GM12878 (cell line): ENCODE measurements around the gene STK40. TPM values are rescaled to one million over a fixed set of nuclear protein-coding genes. Genes with fewer than 3 reads are reported as not detected.

Experiments
- ATAC-seq: fragments of 200-7000 bp; cut with Tn5 transposase; 3 replicates; pipeline ENCODE4 v1.9.1; 2020; ENCODE audit warnings: mild to moderate bottlenecking, moderate library complexity
- BruUV-seq: library from RNA; stranded (reverse); fragments of 400-500 nt; replicated peaks from 2 replicates; lab custom pipeline; 2021; lab: Mats Ljungman, UMichigan
- CTCF ChIA-PET: fragments of 300-600 bp; sonication (Branson Sonifier 250); formaldehyde crosslinking; extraction: SDS; loops from one replicate; lab custom pipeline; 2021; ENCODE audit warnings: inconsistent platforms; lab: Yijun Ruan, JAX
- POLR2A ChIA-PET: fragments of 350-600 bp; formaldehyde crosslinking; extraction: SDS; loops from one replicate; lab custom pipeline; 2021; ENCODE audit warnings: inconsistent platforms; lab: Charles Lee
- RAD21 ChIA-PET: fragments of 300-600 bp; sonication (Branson Sonifier 250); formaldehyde crosslinking; loops from one replicate; lab custom pipeline; 2023; ENCODE audit warnings: antibody characterized with exemption; ENCODE audit not compliant: unreplicated experiment; lab: Charles Lee
- SMC1A ChIA-PET: fragments of 300-600 bp; sonication (Branson Sonifier 250); formaldehyde crosslinking; loops from one replicate; lab custom pipeline; 2023; ENCODE audit not compliant: unreplicated experiment, uncharacterized antibody; lab: Charles Lee
- DNase-seq: peaks from one replicate; pipeline ENCODE4 v3.0.0-alpha.2; 2011; ENCODE audit warnings: low read depth, low spot score
- FAIRE-seq: peaks from 3 replicates; lab custom pipeline; 2011; peaks lifted over from hg19 to GRCh38; lab: Jason Lieb, UNC
- H2AFZ ChIP-seq: 2 replicates; pipeline ENCODE4 v1.6.0; 2011; ENCODE audit warnings: low read depth, low read length, control low read depth; ENCODE audit not compliant: control insufficient read depth
- H3K27ac ChIP-seq: 2 replicates; pipeline ENCODE4 v1.5.1; 2011; ENCODE audit warnings: control low read depth; ENCODE audit not compliant: control insufficient read depth, insufficient read depth
- H3K27me3 ChIP-seq, 2 experiments: replicated peaks in 1 of 2; 2 replicates each; pipeline versions ENCODE4 v1.6.0 to v1.6.1; 2011; ENCODE audit warnings: low read length in 1 of 2; ENCODE audit not compliant: control insufficient read depth in 2 of 2, insufficient read depth in 2 of 2
- H3K36me3 ChIP-seq, 2 experiments: 2 replicates each; pipeline ENCODE4 v1.5.1; 2011; ENCODE audit warnings: low read length in 1 of 2; ENCODE audit not compliant: control insufficient read depth in 2 of 2, insufficient read depth in 2 of 2
- H3K4me1 ChIP-seq: 2 replicates; pipeline ENCODE4 v1.6.1; 2011; ENCODE audit warnings: mild to moderate bottlenecking, low read length, moderate library complexity, mixed read lengths; ENCODE audit not compliant: control insufficient read depth, insufficient read depth
- H3K4me2 ChIP-seq: 2 replicates; pipeline ENCODE4 v1.6.0; 2011; ENCODE audit warnings: control low read depth; ENCODE audit not compliant: control insufficient read depth, insufficient read depth
- H3K4me3 ChIP-seq: fragments of 200-600 bp; sonication (generic); 2 replicates; pipeline ENCODE4 v1.5.1; 2016
- H3K79me2 ChIP-seq: 2 replicates; pipeline ENCODE4 v1.6.0; 2011; ENCODE audit warnings: low read length; ENCODE audit not compliant: control insufficient read depth, insufficient read depth
- H3K9ac ChIP-seq: 2 replicates; pipeline ENCODE4 v1.8.0; 2011; ENCODE audit warnings: low read length, control low read depth, mixed read lengths; ENCODE audit not compliant: control insufficient read depth, insufficient read depth
- H3K9me3 ChIP-seq: replicated peaks from 3 replicates; pipeline ENCODE4 v1.5.1; 2011; ENCODE audit warnings: mild to moderate bottlenecking, low read length; ENCODE audit not compliant: control insufficient read depth, insufficient read depth
- H4K20me1 ChIP-seq: 2 replicates; pipeline ENCODE4 v1.6.0; 2011; ENCODE audit not compliant: control insufficient read depth, insufficient read depth
- ATF7 ChIP-seq: fragments of 450-650 bp; IDR thresholded peaks from 2 replicates; pipeline ENCODE4 v1.6.1; 2016; ENCODE audit warnings: low read depth, mild to moderate bottlenecking
- FOS ChIP-seq: IDR thresholded peaks from 3 replicates; pipeline ENCODE4 v1.6.1; 2011; ENCODE audit warnings: borderline replicate concordance; ENCODE audit not compliant: insufficient read length; ENCODE audit errors: extremely low read depth
- MYC ChIP-seq: IDR thresholded peaks from 2 replicates; pipeline ENCODE4 v1.6.1; 2011; ENCODE audit warnings: mild to moderate bottlenecking, low read length, moderate library complexity, inconsistent platforms; ENCODE audit not compliant: insufficient read depth, insufficient replicate concordance, insufficient read length, severe bottlenecking
- SMC3 ChIP-seq: IDR thresholded peaks from 2 replicates; pipeline ENCODE4 v1.6.1; 2011; ENCODE audit warnings: low read length, improper control_type of control experiment, borderline replicate concordance
- STAT1 ChIP-seq: fragments of 450-650 bp; conservative IDR thresholded peaks from 2 replicates; pipeline ENCODE4 v1.6.1; 2014; ENCODE audit warnings: antibody characterized with exemption, mild to moderate bottlenecking
- TCF12 ChIP-seq: IDR thresholded peaks from 2 replicates; pipeline ENCODE4 v1.6.1; 2011; ENCODE audit warnings: low read depth, mild to moderate bottlenecking, low read length
- WGBS: methylation state at CpG from one replicate; pipeline ENCODE4 v1.1.6; 2016; ENCODE audit warnings: low lambda C conversion rate; ENCODE audit not compliant: insufficient replicate concordance, insufficient coverage; ENCODE audit errors: missing lambda C conversion rate; 5-methylcytosine and 5-hydroxymethylcytosine counted together
- in situ Hi-C: fragments of 300-500 bp; cut with MboI; formaldehyde crosslinking; loops from 9 replicates; pipeline ENCODE4 v1.14.3; 2018; ENCODE audit warnings: mixed read lengths
- intact Hi-C: fragments of 100-400 bp; cut with micrococcal nuclease; formaldehyde crosslinking; loops from one replicate; pipeline ENCODE4 v1.14.2; 2022; ENCODE audit not compliant: unreplicated experiment
- polyA plus RNA-seq, 11 experiments: library from polyadenylated mRNA; depleted of rRNA in 4 of 11; unstranded in 6 of 11; stranded (reverse) in 5 of 11; fragments of >200 nt; fragmentation: Nextera tagmentation in 4 of 11; fragmentation: Illumina TruSeq in 1 of 11; extraction: Ambion mirVana in 4 of 11; extraction: Trizol in 1 of 11; gene quantifications; 1 replicate in 1 of 11; 2 replicates in 10 of 11; pipeline versions ENCODE4 v1.2.1 to v1.2.3, GENCODE V29; 2011 to 2016; ENCODE audit warnings: inconsistent platforms in 2 of 11, missing spikeins in 2 of 11, low read depth in 1 of 11
- total RNA-seq, 4 experiments: library from RNA; depleted of rRNA in 3 of 4; stranded (reverse); fragments of >200 nt in 3 of 4; fragmentation: Illumina TruSeq in 1 of 4; extraction: Trizol in 1 of 4; gene quantifications; 2 replicates each; pipeline versions ENCODE4 v1.2.1 to v1.2.3, GENCODE V29; 2013 to 2021
- TF ChIP-seq, protein P1 (sequence below): fragments of 450-650 bp; IDR thresholded peaks from 2 replicates; pipeline ENCODE4 v1.6.1; 2017; ENCODE audit warnings: mild to moderate bottlenecking
- TF ChIP-seq, protein P2 (sequence below): IDR thresholded peaks from 2 replicates; pipeline ENCODE4 v1.6.1; 2012; ENCODE audit warnings: low read depth, low read length, improper control_type of control experiment

STK40 gene
- total and polyA plus RNA-seq, 10 of the 15 experiments (the other 5 are each of a cell fraction or from before 2014, with no cell fraction given): 0.27 to 51.0 (median 29.5) TPM

- ATAC-seq (no peak), FAIRE-seq (no peak), DNase-seq (no peak)
- Histone ChIP-seq H3K79me2 (peaks cover 28% of the 10 kb centered on the region), H3K4me2 (no peak overlapping the region), H3K4me1 (peaks cover 48% of the 10 kb centered on the region), H2AFZ (no peak overlapping the region), H3K36me3 (peaks cover 0 to 15% of the 10 kb centered on the region in 2 experiments; a peak in 3 of 4 replicates), H3K27me3 (no peaks in the 10 kb centered on the region), H3K4me3 (no peak overlapping the region), H4K20me1 (no peaks in the 10 kb centered on the region), H3K9me3 (no peaks in the 10 kb centered on the region), H3K27ac (no peak overlapping the region), H3K9ac (no peak overlapping the region)
- ChIA-PET POLR2A (interaction anchor here (0.6 kb wide), 1 partner anchor 12 kb away, joined by 4 read pairs; no protein-coding TSS in a partner anchor), SMC1A (interaction anchor here (1.4 kb wide), 1 partner anchor 13 kb away, joined by 4 read pairs; no protein-coding TSS in a partner anchor), RAD21 (no interaction called here), CTCF (interaction anchor here (0.6 kb wide), 1 partner anchor 36 kb away, joined by 4 read pairs; no protein-coding TSS in a partner anchor)
- in situ Hi-C loops (no loop called here), intact Hi-C loops (no loop called here)
- 94% methylated on average over 19 of the region's 19 CpGs for WGBS
- BruUV-seq: no TSS peak
- TF ChIP-seq TCF12 (no peak), ATF7 (no peak), STAT1 (no peak), FOS (no peak), SMC3 (no peak), MYC (no peak)
- TF ChIP-seq, protein P1, sequence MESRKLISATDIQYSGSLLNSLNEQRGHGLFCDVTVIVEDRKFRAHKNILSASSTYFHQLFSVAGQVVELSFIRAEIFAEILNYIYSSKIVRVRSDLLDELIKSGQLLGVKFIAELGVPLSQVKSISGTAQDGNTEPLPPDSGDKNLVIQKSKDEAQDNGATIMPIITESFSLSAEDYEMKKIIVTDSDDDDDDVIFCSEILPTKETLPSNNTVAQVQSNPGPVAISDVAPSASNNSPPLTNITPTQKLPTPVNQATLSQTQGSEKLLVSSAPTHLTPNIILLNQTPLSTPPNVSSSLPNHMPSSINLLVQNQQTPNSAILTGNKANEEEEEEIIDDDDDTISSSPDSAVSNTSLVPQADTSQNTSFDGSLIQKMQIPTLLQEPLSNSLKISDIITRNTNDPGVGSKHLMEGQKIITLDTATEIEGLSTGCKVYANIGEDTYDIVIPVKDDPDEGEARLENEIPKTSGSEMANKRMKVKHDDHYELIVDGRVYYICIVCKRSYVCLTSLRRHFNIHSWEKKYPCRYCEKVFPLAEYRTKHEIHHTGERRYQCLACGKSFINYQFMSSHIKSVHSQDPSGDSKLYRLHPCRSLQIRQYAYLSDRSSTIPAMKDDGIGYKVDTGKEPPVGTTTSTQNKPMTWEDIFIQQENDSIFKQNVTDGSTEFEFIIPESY: no peak
- TF ChIP-seq, protein P2, sequence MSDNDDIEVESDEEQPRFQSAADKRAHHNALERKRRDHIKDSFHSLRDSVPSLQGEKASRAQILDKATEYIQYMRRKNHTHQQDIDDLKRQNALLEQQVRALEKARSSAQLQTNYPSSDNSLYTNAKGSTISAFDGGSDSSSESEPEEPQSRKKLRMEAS: no peak
Observed at GRCh38 chr1:36393686-36394085, 8.0 kb upstream of the STK40 start.
